OCI-LY7 (cell line): ENCODE measurements around the gene SLF1.

Experiments used
- CTCF ChIP-seq: fragments of 200-600 bp; sonication (generic); conservative IDR thresholded peaks from 2 replicates; pipeline ENCODE4 v1.5.1; 2014; ENCODE audit warnings: mild to moderate bottlenecking, antibody characterized with exemption, low read length, moderate library complexity, mixed read lengths
- EZH2phosphoT487 ChIP-seq: fragments of 200-600 bp; sonication (generic); IDR thresholded peaks from 2 replicates; pipeline ENCODE4 v1.6.1; 2018; ENCODE audit warnings: low read depth, borderline replicate concordance, mild to moderate bottlenecking, mixed run types, antibody characterized with exemption, low read length, moderate library complexity, mixed read lengths

- TF ChIP-seq EZH2phosphoT487 (no peak), CTCF (no peak)
These were observed 79.7 kb downstream of the SLF1 start for GRCh38 chr5:94698197-94698596.
